A549 (cell line): ENCODE data around the gene MCTS1. TPM values are rescaled to one million over a fixed set of nuclear protein-coding genes. Genes with fewer than 3 reads are reported as not detected.

Source experiments
- ATAC-seq, 2 experiments: fragments of 200-7000 bp in 1 of 2; fragments of >200 bp in 1 of 2; cut with Nextera tagmentation in 1 of 2; cut with Tn5 transposase in 1 of 2; 3 replicates each; pipeline versions ENCODE4 v1.8.0 to v1.9.1; 2018 to 2020; ENCODE audit warnings: mild to moderate bottlenecking in 1 of 2, moderate library complexity in 1 of 2
- CTCF ChIA-PET: fragments of 300-600 bp; sonication (Branson Sonifier 250); formaldehyde crosslinking; extraction: SDS; loops from one replicate; lab custom pipeline; 2021; ENCODE audit warnings: antibody characterized with exemption, inconsistent platforms; lab: Yijun Ruan, JAX
- POLR2A ChIA-PET: fragments of 350-600 bp; formaldehyde crosslinking; extraction: SDS; loops from one replicate; lab custom pipeline; 2021; ENCODE audit warnings: antibody characterized with exemption, inconsistent platforms; lab: Yijun Ruan, JAX
- DNase-seq, 2 experiments: peaks; one replicate each; pipeline versions ENCODE4 v3.0.0 to v3.0.0-alpha.2; 2011 to 2016; ENCODE audit warnings: low read depth in 1 of 2, low spot score in 1 of 2
- FAIRE-seq: peaks from 2 replicates; lab custom pipeline; 2011; peaks lifted over from hg19 to GRCh38; lab: Jason Lieb, UNC
- H3K27ac ChIP-seq, 2 experiments: fragments of >200 bp; sonication (Bioruptor Twin); formaldehyde crosslinking; 3 replicates each; pipeline ENCODE4 v1.5.1; 2016 to 2017
- H3K4me1 ChIP-seq: fragments of >200 bp; sonication (Bioruptor Twin); formaldehyde crosslinking; 3 replicates; pipeline ENCODE4 v1.6.1; 2016
- H3K4me2 ChIP-seq: fragments of >200 bp; sonication (Bioruptor Twin); formaldehyde crosslinking; 3 replicates; pipeline ENCODE4 v1.6.1; 2016
- H3K4me3 ChIP-seq: fragments of >200 bp; sonication (Bioruptor Twin); formaldehyde crosslinking; 3 replicates; pipeline ENCODE4 v1.5.1; 2016
- H3K9me3 ChIP-seq: fragments of >200 bp; sonication (Bioruptor Twin); formaldehyde crosslinking; 3 replicates; pipeline ENCODE4 v1.6.1; 2016
- BHLHE40 ChIP-seq: IDR thresholded peaks from 2 replicates; pipeline ENCODE4 v1.6.1; 2012; ENCODE audit warnings: low read depth, low read length, inconsistent platforms
- CBX2 ChIP-seq: fragments of 200-600 bp; sonication (generic); IDR thresholded peaks from 2 replicates; pipeline ENCODE4 v1.6.1; 2016; ENCODE audit warnings: low read depth, mild to moderate bottlenecking, borderline replicate concordance
- CHD2 ChIP-seq: fragments of 150-350 bp; IDR thresholded peaks from 2 replicates; pipeline ENCODE4 v1.6.1; 2014; ENCODE audit warnings: low read length; ENCODE audit not compliant: partially characterized antibody
- CHD4 ChIP-seq: fragments of 200-600 bp; sonication (generic); IDR thresholded peaks from 2 replicates; pipeline ENCODE4 v1.6.1; 2016; ENCODE audit warnings: antibody characterized with exemption, mild to moderate bottlenecking, borderline replicate concordance
- EHMT2 ChIP-seq: fragments of 200-600 bp; sonication (generic); IDR thresholded peaks from 2 replicates; pipeline ENCODE4 v1.6.1; 2016; ENCODE audit warnings: antibody characterized with exemption, low read depth, mild to moderate bottlenecking, moderate library complexity
- FOXS1 ChIP-seq: fragments of 250-450 bp; sonication (Bioruptor Pico); IDR thresholded peaks from 2 replicates; pipeline ENCODE4 v1.5.0; 2020; ENCODE audit warnings: mild to moderate bottlenecking, moderate library complexity
- KDM1A ChIP-seq: fragments of 200-600 bp; sonication (generic); IDR thresholded peaks from 2 replicates; pipeline ENCODE4 v1.6.1; 2016; ENCODE audit warnings: low read depth, mild to moderate bottlenecking
- KDM5A ChIP-seq: fragments of 200-600 bp; sonication (generic); IDR thresholded peaks from 2 replicates; pipeline ENCODE4 v1.6.1; 2016; ENCODE audit warnings: antibody characterized with exemption, mild to moderate bottlenecking
- MAFK ChIP-seq: fragments of 450-650 bp; IDR thresholded peaks from 2 replicates; pipeline ENCODE4 v1.6.1; 2014; ENCODE audit not compliant: partially characterized antibody
- MAZ ChIP-seq: fragments of 150-350 bp; IDR thresholded peaks from 2 replicates; pipeline ENCODE4 v1.6.1; 2014; ENCODE audit warnings: antibody characterized with exemption, low read depth, low read length, borderline replicate concordance
- MYC ChIP-seq: IDR thresholded peaks from 2 replicates; pipeline ENCODE4 v1.6.1; 2012; ENCODE audit warnings: mild to moderate bottlenecking, inconsistent platforms, low read length, improper control_type of control experiment, borderline replicate concordance
- PHF8 ChIP-seq: fragments of 200-600 bp; sonication (generic); IDR thresholded peaks from 2 replicates; pipeline ENCODE4 v1.6.1; 2016; ENCODE audit warnings: low read depth, mild to moderate bottlenecking, antibody characterized with exemption, moderate library complexity, borderline replicate concordance
- RAD21 ChIP-seq, 2 experiments: fragments of >200 bp in 1 of 2; sonication (Bioruptor Twin) in 1 of 2; formaldehyde crosslinking in 1 of 2; IDR thresholded peaks in 1 of 2; conservative IDR thresholded peaks in 1 of 2; 2 replicates in 1 of 2; 3 replicates in 1 of 2; pipeline ENCODE4 v1.6.1; 2012 to 2018; ENCODE audit warnings: inconsistent platforms in 1 of 2
- RCOR1 ChIP-seq: fragments of 150-350 bp; IDR thresholded peaks from 2 replicates; pipeline ENCODE4 v1.6.1; 2014; ENCODE audit warnings: antibody characterized with exemption, low read length, low read depth
- SMC3 ChIP-seq: fragments of >200 bp; sonication (Bioruptor Twin); formaldehyde crosslinking; IDR thresholded peaks from 3 replicates; pipeline ENCODE4 v1.6.1; 2018; ENCODE audit warnings: inconsistent platforms
- SREBF2 ChIP-seq: fragments of 450-650 bp; IDR thresholded peaks from 2 replicates; pipeline ENCODE4 v1.6.1; 2014; ENCODE audit warnings: mild to moderate bottlenecking, moderate library complexity
- TP53 ChIP-seq: fragments of 250-450 bp; sonication (Bioruptor Pico); IDR thresholded peaks from 2 replicates; pipeline ENCODE4 v1.5.0; 2021; ENCODE audit warnings: mild to moderate bottlenecking, moderate library complexity
- ZFP36 ChIP-seq: fragments of 450-650 bp; IDR thresholded peaks from 2 replicates; pipeline ENCODE4 v1.6.1; 2014; ENCODE audit warnings: borderline replicate concordance; ENCODE audit not compliant: partially characterized antibody
- ZNF302 ChIP-seq: fragments of 250-450 bp; sonication (Bioruptor Pico); IDR thresholded peaks from 2 replicates; pipeline ENCODE4 v1.9.0; 2021; ENCODE audit warnings: inconsistent platforms, mild to moderate bottlenecking, moderate library complexity
- ZSCAN20 ChIP-seq: fragments of 250-450 bp; sonication (Bioruptor Pico); IDR thresholded peaks from 2 replicates; pipeline ENCODE4 v1.8.0; 2022; ENCODE audit warnings: mild to moderate bottlenecking, moderate library complexity
- WGBS: methylation state at CpG from one replicate; pipeline ENCODE4 v1.1.6; 2017; ENCODE audit errors: missing lambda C conversion rate; 5-methylcytosine and 5-hydroxymethylcytosine counted together
- polyA plus RNA-seq, 4 experiments: library from polyadenylated mRNA; depleted of rRNA in 3 of 4; stranded (reverse); fragments of >200 nt; fragmentation: RNase III in 1 of 4; extraction: RNeasy Plus Mini Kit Qiagen cat#74134 plus additional on column Dnase treatment in 1 of 4; gene quantifications; 2 replicates in 3 of 4; 3 replicates in 1 of 4; pipeline ENCODE4 v1.2.3, GENCODE V29; 2011 to 2017
- TF ChIP-seq, protein P1 (sequence below): IDR thresholded peaks from 2 replicates; pipeline ENCODE4 v1.6.1; 2012
- TF ChIP-seq, protein P2 (sequence below): fragments of >200 bp; sonication (Bioruptor Twin); formaldehyde crosslinking; IDR thresholded peaks from 2 replicates; pipeline ENCODE4 v1.6.1; 2016
- TF ChIP-seq, protein P3 (sequence below): fragments of 150-350 bp; IDR thresholded peaks from 2 replicates; pipeline ENCODE4 v1.6.1; 2014; ENCODE audit warnings: low read depth, mild to moderate bottlenecking, low read length
- TF ChIP-seq, protein P4 (sequence below): IDR thresholded peaks from 2 replicates; pipeline ENCODE4 v1.6.1; 2012; ENCODE audit warnings: low read depth, borderline replicate concordance
- TF ChIP-seq, protein P5 (sequence below): fragments of 200-600 bp; sonication (generic); IDR thresholded peaks from 2 replicates; pipeline ENCODE4 v1.6.1; 2016; ENCODE audit warnings: antibody characterized with exemption, mild to moderate bottlenecking, moderate library complexity
- TF ChIP-seq, protein P6 (sequence below): fragments of 250-450 bp; sonication (Bioruptor Pico); IDR thresholded peaks from 2 replicates; pipeline ENCODE4 v1.5.0; 2021; ENCODE audit warnings: mild to moderate bottlenecking, moderate library complexity, borderline replicate concordance
- TF ChIP-seq, protein P7 (sequence below): fragments of >200 bp; sonication (Bioruptor Twin); formaldehyde crosslinking; IDR thresholded peaks from 3 replicates; pipeline ENCODE4 v1.5.1; 2016

The MCTS1 gene
- polyA plus RNA-seq, 2 of the 4 experiments (the other 2 are of a cell fraction): 94.5 to 163 TPM

DNA sequence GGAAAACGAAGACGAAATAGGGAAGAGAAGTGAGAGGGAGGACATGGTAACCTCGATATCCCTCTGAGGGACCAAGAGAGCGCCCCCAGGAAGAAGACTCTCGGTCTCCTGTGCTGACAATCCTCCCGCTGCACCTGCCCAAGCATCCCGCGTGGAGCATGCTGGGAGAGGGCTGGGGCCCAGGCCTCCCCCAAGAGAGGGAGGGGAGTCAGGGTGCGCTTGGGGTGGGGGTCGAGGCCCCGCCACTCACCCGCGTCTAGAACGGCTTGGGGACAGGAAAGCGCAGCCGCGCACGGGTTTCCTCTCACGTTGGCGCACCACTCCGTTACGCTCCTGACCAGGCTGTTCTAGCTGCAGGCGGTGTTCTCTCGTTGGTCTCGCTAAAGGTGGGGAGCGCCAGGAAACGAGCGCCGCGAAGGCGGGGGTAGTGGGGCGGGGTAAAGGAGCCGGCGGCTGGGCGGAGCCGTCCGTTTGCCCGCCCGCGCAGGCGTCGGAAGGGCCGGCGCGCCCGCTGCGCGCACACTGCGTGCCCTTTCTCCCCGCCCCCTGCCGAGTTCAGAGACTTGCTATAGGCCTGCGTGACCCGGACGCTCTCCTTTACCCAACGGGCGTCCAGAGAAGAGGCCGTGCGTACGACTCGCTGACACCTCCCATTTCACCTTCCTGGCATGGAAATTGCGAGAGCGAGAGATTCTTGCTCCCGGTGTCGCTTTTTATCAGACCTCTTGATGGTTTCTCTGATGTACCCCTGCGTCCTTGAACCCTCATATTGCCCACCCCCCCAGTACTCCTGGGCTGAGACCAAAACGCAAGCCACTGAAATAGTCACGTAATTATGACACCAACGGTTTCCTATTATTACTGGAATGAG lies 26.0 kb downstream of the MCTS1 start, which contains the start of gene C1GALT1C1:
Gene C1GALT1C1, minus strand, starts transcription at position 388 of the 871 bp plus-strand sequence. CDS start 2,888 bp downstream, outside the sequence.
- peak within 1 kb of the TSS; percentile 72 for H3K4me3 ChIP-seq
- ChIA-PET POLR2A (interaction anchor here (0.5 to 1.0 kb wide), 4 partner anchors 11 to 144 kb away, joined by 3 to 9 read pairs (median 4); no protein-coding TSS in a partner anchor), CTCF (interaction anchor here (0.9 kb wide), 1 partner anchor 16 kb away, joined by 3 read pairs; no protein-coding TSS in a partner anchor)
- no peaks in the 10 kb centered on the region for H3K9me3 ChIP-seq
- peak within 1 kb of the TSS; percentile 86 to 89 for H3K27ac ChIP-seq
- peaks cover 12% of the 10 kb centered on the region; the same call in 2 of the 3 replicates for H3K4me1 ChIP-seq
- peak; percentile 70 to 96 for DNase-seq
- peak; percentile 99 for ATAC-seq
- WGBS: 1% methylated on average over 32 of the region's 68 CpGs
- peak within 1 kb of the TSS; percentile 83 for H3K4me2 ChIP-seq
- FAIRE-seq: peak; percentile 99
- TF ChIP-seq, protein P1, sequence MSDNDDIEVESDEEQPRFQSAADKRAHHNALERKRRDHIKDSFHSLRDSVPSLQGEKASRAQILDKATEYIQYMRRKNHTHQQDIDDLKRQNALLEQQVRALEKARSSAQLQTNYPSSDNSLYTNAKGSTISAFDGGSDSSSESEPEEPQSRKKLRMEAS: peak; percentile 78
- TF ChIP-seq, protein P2, sequence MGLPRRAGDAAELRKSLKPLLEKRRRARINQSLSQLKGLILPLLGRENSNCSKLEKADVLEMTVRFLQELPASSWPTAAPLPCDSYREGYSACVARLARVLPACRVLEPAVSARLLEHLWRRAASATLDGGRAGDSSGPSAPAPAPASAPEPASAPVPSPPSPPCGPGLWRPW: no peak
- TF ChIP-seq TP53 (CRISPR knock-in tag) (no peak), BHLHE40 (no peak), EHMT2 (no peak), ZNF302 (CRISPR knock-in tag) (no peak), SMC3 (no peak), KDM1A (no peak), CBX2 (no peak), ZSCAN20 (CRISPR knock-in tag) (no peak), SREBF2 (no peak), RCOR1 (no peak), CHD2 (no peak), RAD21 (conservative IDR thresholded peaks at IDR 0.05 in 1 of 2, IDR thresholded peaks at IDR 0.05 in 1 of 2) (0 out of 5 replicates have a peak, but pooled peaks of 1 of the 2 experiments have one; percentile 13), PHF8 (peak; percentile 31; the same call in 1 of the 2 replicates), MAFK (no peak), FOXS1 (CRISPR knock-in tag) (no peak), MAZ (no peak), MYC (no peak), CHD4 (no peak), ZFP36 (no peak), KDM5A (no peak)
- TF ChIP-seq, protein P3, sequence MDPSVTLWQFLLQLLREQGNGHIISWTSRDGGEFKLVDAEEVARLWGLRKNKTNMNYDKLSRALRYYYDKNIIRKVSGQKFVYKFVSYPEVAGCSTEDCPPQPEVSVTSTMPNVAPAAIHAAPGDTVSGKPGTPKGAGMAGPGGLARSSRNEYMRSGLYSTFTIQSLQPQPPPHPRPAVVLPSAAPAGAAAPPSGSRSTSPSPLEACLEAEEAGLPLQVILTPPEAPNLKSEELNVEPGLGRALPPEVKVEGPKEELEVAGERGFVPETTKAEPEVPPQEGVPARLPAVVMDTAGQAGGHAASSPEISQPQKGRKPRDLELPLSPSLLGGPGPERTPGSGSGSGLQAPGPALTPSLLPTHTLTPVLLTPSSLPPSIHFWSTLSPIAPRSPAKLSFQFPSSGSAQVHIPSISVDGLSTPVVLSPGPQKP: no peak
- TF ChIP-seq, protein P4, sequence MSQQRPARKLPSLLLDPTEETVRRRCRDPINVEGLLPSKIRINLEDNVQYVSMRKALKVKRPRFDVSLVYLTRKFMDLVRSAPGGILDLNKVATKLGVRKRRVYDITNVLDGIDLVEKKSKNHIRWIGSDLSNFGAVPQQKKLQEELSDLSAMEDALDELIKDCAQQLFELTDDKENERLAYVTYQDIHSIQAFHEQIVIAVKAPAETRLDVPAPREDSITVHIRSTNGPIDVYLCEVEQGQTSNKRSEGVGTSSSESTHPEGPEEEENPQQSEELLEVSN: 0 out of 2 replicates have a peak, but pooled peaks have one; percentile 49
- TF ChIP-seq, protein P5, sequence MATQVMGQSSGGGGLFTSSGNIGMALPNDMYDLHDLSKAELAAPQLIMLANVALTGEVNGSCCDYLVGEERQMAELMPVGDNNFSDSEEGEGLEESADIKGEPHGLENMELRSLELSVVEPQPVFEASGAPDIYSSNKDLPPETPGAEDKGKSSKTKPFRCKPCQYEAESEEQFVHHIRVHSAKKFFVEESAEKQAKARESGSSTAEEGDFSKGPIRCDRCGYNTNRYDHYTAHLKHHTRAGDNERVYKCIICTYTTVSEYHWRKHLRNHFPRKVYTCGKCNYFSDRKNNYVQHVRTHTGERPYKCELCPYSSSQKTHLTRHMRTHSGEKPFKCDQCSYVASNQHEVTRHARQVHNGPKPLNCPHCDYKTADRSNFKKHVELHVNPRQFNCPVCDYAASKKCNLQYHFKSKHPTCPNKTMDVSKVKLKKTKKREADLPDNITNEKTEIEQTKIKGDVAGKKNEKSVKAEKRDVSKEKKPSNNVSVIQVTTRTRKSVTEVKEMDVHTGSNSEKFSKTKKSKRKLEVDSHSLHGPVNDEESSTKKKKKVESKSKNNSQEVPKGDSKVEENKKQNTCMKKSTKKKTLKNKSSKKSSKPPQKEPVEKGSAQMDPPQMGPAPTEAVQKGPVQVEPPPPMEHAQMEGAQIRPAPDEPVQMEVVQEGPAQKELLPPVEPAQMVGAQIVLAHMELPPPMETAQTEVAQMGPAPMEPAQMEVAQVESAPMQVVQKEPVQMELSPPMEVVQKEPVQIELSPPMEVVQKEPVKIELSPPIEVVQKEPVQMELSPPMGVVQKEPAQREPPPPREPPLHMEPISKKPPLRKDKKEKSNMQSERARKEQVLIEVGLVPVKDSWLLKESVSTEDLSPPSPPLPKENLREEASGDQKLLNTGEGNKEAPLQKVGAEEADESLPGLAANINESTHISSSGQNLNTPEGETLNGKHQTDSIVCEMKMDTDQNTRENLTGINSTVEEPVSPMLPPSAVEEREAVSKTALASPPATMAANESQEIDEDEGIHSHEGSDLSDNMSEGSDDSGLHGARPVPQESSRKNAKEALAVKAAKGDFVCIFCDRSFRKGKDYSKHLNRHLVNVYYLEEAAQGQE: no peak
- TF ChIP-seq, protein P6, sequence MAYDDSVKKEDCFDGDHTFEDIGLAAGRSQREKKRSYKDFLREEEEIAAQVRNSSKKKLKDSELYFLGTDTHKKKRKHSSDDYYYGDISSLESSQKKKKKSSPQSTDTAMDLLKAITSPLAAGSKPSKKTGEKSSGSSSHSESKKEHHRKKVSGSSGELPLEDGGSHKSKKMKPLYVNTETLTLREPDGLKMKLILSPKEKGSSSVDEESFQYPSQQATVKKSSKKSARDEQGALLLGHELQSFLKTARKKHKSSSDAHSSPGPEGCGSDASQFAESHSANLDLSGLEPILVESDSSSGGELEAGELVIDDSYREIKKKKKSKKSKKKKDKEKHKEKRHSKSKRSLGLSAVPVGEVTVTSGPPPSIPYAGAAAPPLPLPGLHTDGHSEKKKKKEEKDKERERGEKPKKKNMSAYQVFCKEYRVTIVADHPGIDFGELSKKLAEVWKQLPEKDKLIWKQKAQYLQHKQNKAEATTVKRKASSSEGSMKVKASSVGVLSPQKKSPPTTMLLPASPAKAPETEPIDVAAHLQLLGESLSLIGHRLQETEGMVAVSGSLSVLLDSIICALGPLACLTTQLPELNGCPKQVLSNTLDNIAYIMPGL (CRISPR knock-in tag): no peak
- TF ChIP-seq, protein P7, sequence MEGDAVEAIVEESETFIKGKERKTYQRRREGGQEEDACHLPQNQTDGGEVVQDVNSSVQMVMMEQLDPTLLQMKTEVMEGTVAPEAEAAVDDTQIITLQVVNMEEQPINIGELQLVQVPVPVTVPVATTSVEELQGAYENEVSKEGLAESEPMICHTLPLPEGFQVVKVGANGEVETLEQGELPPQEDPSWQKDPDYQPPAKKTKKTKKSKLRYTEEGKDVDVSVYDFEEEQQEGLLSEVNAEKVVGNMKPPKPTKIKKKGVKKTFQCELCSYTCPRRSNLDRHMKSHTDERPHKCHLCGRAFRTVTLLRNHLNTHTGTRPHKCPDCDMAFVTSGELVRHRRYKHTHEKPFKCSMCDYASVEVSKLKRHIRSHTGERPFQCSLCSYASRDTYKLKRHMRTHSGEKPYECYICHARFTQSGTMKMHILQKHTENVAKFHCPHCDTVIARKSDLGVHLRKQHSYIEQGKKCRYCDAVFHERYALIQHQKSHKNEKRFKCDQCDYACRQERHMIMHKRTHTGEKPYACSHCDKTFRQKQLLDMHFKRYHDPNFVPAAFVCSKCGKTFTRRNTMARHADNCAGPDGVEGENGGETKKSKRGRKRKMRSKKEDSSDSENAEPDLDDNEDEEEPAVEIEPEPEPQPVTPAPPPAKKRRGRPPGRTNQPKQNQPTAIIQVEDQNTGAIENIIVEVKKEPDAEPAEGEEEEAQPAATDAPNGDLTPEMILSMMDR: peak; percentile 19; the same call in 2 of the 3 replicates
